OCI-LY7 (cell line): ENCODE measurements around the gene EIF4EBP2. TPM values are rescaled to one million over a fixed set of nuclear protein-coding genes. Genes with fewer than 3 reads are reported as not detected.

Experiments used
- BruUV-seq: library from RNA; stranded (reverse); fragments of 400-500 nt; replicated peaks from 2 replicates; lab custom pipeline; 2021; lab: Mats Ljungman, UMichigan
- CTCF ChIA-PET: fragments of 300-600 bp; sonication (Branson Sonifier 250); formaldehyde crosslinking; loops from one replicate; lab custom pipeline; 2022; ENCODE audit warnings: antibody characterized with exemption; ENCODE audit not compliant: unreplicated experiment; lab: Charles Lee
- POLR2A ChIA-PET: fragments of 300-600 bp; sonication (Branson Sonifier 250); formaldehyde crosslinking; loops from one replicate; lab custom pipeline; 2022; ENCODE audit warnings: antibody characterized with exemption; lab: Charles Lee
- DNase-seq: peaks from one replicate; pipeline ENCODE4 v3.0.0-alpha.2; 2015; ENCODE audit warnings: low spot score
- H2AFZ ChIP-seq: fragments of 200-600 bp; sonication (generic), shearing (Covaris generic); 2 replicates; pipeline ENCODE4 v1.6.1; 2014; ENCODE audit warnings: mild to moderate bottlenecking, antibody characterized with exemption, low read length, moderate library complexity
- H3K27ac ChIP-seq: fragments of 200-600 bp; sonication (generic); 2 replicates; pipeline ENCODE4 v1.5.1; 2014; ENCODE audit warnings: mixed run types, low read depth, mild to moderate bottlenecking, moderate library complexity, low read length, inconsistent platforms; ENCODE audit not compliant: poor library complexity, severe bottlenecking
- H3K36me3 ChIP-seq: fragments of 200-600 bp; sonication (generic); 2 replicates; pipeline ENCODE4 v1.6.1; 2014; ENCODE audit warnings: mild to moderate bottlenecking, antibody characterized with exemption, low read length, moderate library complexity, mixed read lengths; ENCODE audit not compliant: insufficient read depth
- H3K4me1 ChIP-seq: fragments of 200-600 bp; sonication (generic); 2 replicates; pipeline ENCODE4 v1.5.1; 2014; ENCODE audit warnings: mild to moderate bottlenecking, low read length; ENCODE audit not compliant: insufficient read depth, poor library complexity, severe bottlenecking
- H3K4me2 ChIP-seq: fragments of 200-600 bp; sonication (generic); 2 replicates; pipeline ENCODE4 v1.6.1; 2014; ENCODE audit warnings: mild to moderate bottlenecking, low read length
- H3K4me3 ChIP-seq: fragments of 200-600 bp; sonication (generic); 2 replicates; pipeline ENCODE4 v1.5.1; 2014; ENCODE audit warnings: mild to moderate bottlenecking, low read depth, low read length; ENCODE audit not compliant: poor library complexity, severe bottlenecking
- H3K79me2 ChIP-seq: fragments of 200-600 bp; sonication (generic); 2 replicates; pipeline ENCODE4 v1.6.1; 2016; ENCODE audit warnings: low read depth, mild to moderate bottlenecking, low read length, moderate library complexity, mixed read lengths; ENCODE audit not compliant: insufficient read depth
- H3K9me2 ChIP-seq: fragments of 200-600 bp; sonication (generic); 2 replicates; pipeline ENCODE4 v1.6.1; 2016; ENCODE audit warnings: mild to moderate bottlenecking, low read length, mixed read lengths; ENCODE audit not compliant: insufficient read depth
- H3K9me3 ChIP-seq: fragments of 200-600 bp; sonication (generic); 2 replicates; pipeline ENCODE4 v1.6.1; 2014; ENCODE audit warnings: mild to moderate bottlenecking, mixed run types, low read length, mixed read lengths
- H4K20me1 ChIP-seq: fragments of 200-600 bp; sonication (generic); 2 replicates; pipeline ENCODE4 v1.6.1; 2014; ENCODE audit warnings: mild to moderate bottlenecking, antibody characterized with exemption, low read length, moderate library complexity, mixed read lengths; ENCODE audit not compliant: insufficient read depth
- EZH2phosphoT487 ChIP-seq: fragments of 200-600 bp; sonication (generic); IDR thresholded peaks from 2 replicates; pipeline ENCODE4 v1.6.1; 2018; ENCODE audit warnings: low read depth, borderline replicate concordance, mild to moderate bottlenecking, mixed run types, antibody characterized with exemption, low read length, moderate library complexity, mixed read lengths
- intact Hi-C: fragments of 100-400 bp; cut with micrococcal nuclease; formaldehyde crosslinking; loops from one replicate; pipeline ENCODE4 v1.10.0; 2022; ENCODE audit not compliant: unreplicated experiment
- total RNA-seq, 2 experiments: library from RNA; depleted of rRNA in 1 of 2; stranded (reverse); fragments of >200 nt in 1 of 2; shearing (Covaris generic) in 1 of 2; gene quantifications; 2 replicates each; pipeline ENCODE4 v1.2.3, GENCODE V29; 2014 to 2022
- TF ChIP-seq, protein P1 (sequence below): fragments of 200-600 bp; sonication (generic); conservative IDR thresholded peaks from 2 replicates; pipeline ENCODE4 v1.5.1; 2014; ENCODE audit warnings: mild to moderate bottlenecking, antibody characterized with exemption, low read length, moderate library complexity, mixed read lengths

EIF4EBP2 gene
- total RNA-seq, 2 experiments from 2014 or later = 24.5 to 59.8 TPM

DNA sequence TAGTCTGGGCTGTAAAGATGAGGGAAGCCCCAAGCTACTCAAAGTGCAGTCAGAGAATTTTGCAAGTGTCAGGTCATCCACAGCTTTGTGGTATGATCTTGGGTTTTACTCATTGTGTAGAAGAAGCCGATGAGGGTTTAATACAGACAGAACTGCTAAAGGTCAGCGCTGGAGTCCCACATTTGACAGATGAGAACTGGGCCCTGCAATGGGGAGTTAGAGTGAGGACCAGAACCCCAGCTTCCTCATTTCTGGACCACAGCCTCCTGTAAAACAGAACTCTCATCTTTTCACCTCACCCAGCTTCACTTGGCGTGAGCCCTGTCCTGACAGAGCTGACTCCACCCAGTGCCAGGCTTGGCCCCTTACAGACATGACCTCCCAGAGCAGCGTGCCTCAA lies 41.6 kb upstream of the EIF4EBP2 start:
- H2AFZ ChIP-seq = no peak overlapping the region
- H3K4me3 ChIP-seq = no peak overlapping the region
- H3K9me2 ChIP-seq = no peaks in the 10 kb centered on the region
- no peak overlapping the region for H3K4me2 ChIP-seq
- no peaks in the 10 kb centered on the region for H4K20me1 ChIP-seq
- DNase-seq = no peak
- H3K36me3 ChIP-seq = no peaks in the 10 kb centered on the region; the same call in 1 of the 2 replicates
- TF ChIP-seq, protein P1, sequence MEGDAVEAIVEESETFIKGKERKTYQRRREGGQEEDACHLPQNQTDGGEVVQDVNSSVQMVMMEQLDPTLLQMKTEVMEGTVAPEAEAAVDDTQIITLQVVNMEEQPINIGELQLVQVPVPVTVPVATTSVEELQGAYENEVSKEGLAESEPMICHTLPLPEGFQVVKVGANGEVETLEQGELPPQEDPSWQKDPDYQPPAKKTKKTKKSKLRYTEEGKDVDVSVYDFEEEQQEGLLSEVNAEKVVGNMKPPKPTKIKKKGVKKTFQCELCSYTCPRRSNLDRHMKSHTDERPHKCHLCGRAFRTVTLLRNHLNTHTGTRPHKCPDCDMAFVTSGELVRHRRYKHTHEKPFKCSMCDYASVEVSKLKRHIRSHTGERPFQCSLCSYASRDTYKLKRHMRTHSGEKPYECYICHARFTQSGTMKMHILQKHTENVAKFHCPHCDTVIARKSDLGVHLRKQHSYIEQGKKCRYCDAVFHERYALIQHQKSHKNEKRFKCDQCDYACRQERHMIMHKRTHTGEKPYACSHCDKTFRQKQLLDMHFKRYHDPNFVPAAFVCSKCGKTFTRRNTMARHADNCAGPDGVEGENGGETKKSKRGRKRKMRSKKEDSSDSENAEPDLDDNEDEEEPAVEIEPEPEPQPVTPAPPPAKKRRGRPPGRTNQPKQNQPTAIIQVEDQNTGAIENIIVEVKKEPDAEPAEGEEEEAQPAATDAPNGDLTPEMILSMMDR = no peak
- TF ChIP-seq EZH2phosphoT487 = no peak
- CTCF ChIA-PET = interaction anchor here (0.7 to 1.1 kb wide), 2 partner anchors 55 to 95 kb away, joined by 4 to 15 read pairs; no protein-coding TSS in a partner anchor
- H3K79me2 ChIP-seq = no peaks in the 10 kb centered on the region
- BruUV-seq = no TSS peak
- H3K4me1 ChIP-seq = peaks cover 28% of the 10 kb centered on the region
- POLR2A ChIA-PET = no interaction called here
- H3K9me3 ChIP-seq = no peaks in the 10 kb centered on the region
- intact Hi-C loops = loop anchor here (10.0 kb wide), 1 partner anchor 218 kb away; the partner anchor contains the start of gene TYSND1
- no peak overlapping the region for H3K27ac ChIP-seq

GRCh38 chr10:70363292-70363691 lies 40.7 kb upstream of the EIF4EBP2 start:
- Histone ChIP-seq H3K27ac (no peak overlapping the region), H3K9me2 (no peaks in the 10 kb centered on the region), H3K36me3 (no peaks in the 10 kb centered on the region; the same call in 1 of the 2 replicates), H4K20me1 (no peaks in the 10 kb centered on the region), H3K4me1 (peaks cover 18% of the 10 kb centered on the region), H3K79me2 (no peaks in the 10 kb centered on the region), H3K4me2 (no peak overlapping the region), H2AFZ (no peak overlapping the region; the same call in 1 of the 2 replicates), H3K4me3 (no peak overlapping the region), H3K9me3 (no peaks in the 10 kb centered on the region)
- TF ChIP-seq, protein P1 = no peak
- TF ChIP-seq EZH2phosphoT487 = no peak
- no TSS peak for BruUV-seq
- DNase-seq = no peak
- POLR2A ChIA-PET = interaction anchor here (1.6 to 2.3 kb wide), 4 partner anchors 9 to 142 kb away, joined by 3 to 10 read pairs (median 6); no protein-coding TSS in a partner anchor
- intact Hi-C loops = loop anchor here (10.0 kb wide), 1 partner anchor 218 kb away; the partner anchor contains the start of gene TYSND1
- CTCF ChIA-PET = interaction anchor here (0.6 to 2.8 kb wide), 9 partner anchors 8 to 247 kb away, joined by 3 to 21 read pairs (median 6); partner anchors contain the start of gene TYSND1
